Transverse colon (tissue), 1 donor: ENCODE results near the gene TBX2.

Experiments used
- EP300 ChIP-seq: sonication (generic); formaldehyde crosslinking; IDR thresholded peaks from one replicate; pipeline ENCODE4 v1.6.1; 2017; ENCODE audit warnings: antibody characterized with exemption, low read depth
- POLR2A ChIP-seq: fragments of 450-650 bp; IDR thresholded peaks from one replicate; pipeline ENCODE4 v1.6.1; 2016; ENCODE audit warnings: antibody characterized with exemption, mild to moderate bottlenecking, moderate library complexity

DNA sequence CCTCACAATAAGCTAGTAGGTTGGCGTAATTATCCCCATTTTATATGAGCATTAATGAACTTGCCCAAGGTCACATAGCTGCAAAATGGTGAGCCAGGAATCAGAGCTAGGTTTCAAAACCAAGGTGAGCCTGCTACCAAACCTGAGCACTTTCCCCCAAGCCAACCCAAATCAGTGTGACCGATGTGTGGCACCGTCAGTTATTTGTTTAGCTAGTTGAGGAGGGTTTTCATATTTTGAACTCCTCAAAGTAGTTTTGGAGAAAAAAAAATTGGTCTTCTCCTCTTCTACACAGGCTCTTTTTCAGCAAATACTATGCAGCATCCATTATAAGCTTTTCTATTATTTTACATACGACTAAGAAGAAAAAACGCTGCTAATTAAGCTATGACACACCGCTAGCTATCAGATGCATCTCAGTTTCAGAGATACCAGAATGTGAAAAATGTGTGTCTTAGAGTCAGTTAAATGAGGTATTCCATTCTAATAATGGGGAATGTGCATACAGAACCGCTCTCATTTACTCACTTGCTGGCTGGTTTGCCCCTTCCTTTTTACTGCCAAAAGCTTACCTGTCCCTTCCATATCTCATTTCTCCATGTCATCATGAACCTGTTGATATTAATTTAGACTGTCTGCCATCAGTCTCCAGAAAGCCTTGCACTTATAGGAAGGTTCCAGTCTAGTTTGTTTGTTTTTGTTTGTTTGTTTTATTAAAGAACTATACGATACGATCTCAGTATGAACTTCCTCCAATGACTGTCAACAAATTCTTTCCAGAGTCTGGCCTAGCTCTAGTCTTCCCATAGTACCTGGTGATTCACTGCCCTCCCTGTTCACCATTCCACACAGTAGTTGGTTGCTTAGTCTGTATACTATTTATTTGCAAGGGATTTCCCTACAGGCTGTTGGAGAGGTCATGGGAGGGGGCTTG is 50.3 kb downstream of the TBX2 start:
- TF ChIP-seq EP300 (no peak), POLR2A (no peak)
